ENCODE results near the gene UNCX. TPM values are rescaled to one million over a fixed set of nuclear protein-coding genes. Genes with fewer than 3 reads are reported as not detected.

The UNCX gene
- polyA plus RNA-seq, 6 donors from 2014 or later: not detected

Other genes starting within 250 kb of the UNCX start
- not detected for gene CYP2W1, start 249.7 kb upstream of the UNCX start, polyA plus RNA-seq (ENCODE audit: low read depth in 6 of 6)
- 1 to 10 TPM; 2.0 to 9.7 (median 3.9) TPM for gene GPR146, start 188.3 kb upstream of the UNCX start, polyA plus RNA-seq (ENCODE audit: low read depth in 6 of 6)
- gene GPER1, start 144.8 kb upstream of the UNCX start, polyA plus RNA-seq (ENCODE audit: low read depth in 6 of 6): under 1 TPM in 3 of 6 donors, not detected in 3; 0.40 to 0.88 (median 0.65) TPM
- 10 to 100 TPM; 59.3 to 73.5 (median 67.9) TPM for gene ZFAND2A, start 72.7 kb upstream of the UNCX start, polyA plus RNA-seq (ENCODE audit: low read depth in 6 of 6)
- gene MICALL2, start 226.6 kb downstream of the UNCX start, polyA plus RNA-seq (ENCODE audit: low read depth in 6 of 6): not detected

Data from naive B cell (primary cell).